ENCODE measurements around the gene IER5.

Gene IER5

DNA sequence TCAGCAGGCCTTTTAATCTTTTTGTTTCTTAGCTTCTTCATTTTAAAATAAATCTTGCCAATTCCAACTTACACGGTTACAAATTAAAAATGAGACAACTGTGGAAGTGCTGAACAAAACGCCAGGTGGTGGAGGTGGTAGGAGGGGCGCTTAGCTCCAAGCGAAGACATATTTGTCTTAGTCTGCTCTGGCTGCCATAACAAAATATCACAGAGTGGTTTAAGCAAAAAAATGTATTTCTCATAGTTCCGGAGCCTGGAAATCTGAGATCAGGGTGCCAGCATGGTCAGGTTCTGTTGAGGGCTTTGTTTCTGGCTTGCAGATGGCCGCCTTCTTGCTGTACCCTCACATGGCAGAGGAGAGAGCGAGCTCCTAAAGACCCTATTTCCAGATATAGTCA, 14.9 kb downstream of the IER5 start:
- H3K4me3 ChIP-seq (ENCODE audit: low read length) = no peak overlapping the region
- TF ChIP-seq CTCF (conservative IDR thresholded peaks at IDR 0.05; ENCODE audit: low read depth, low read length) = no peak
- no peak for DNase-seq (ENCODE audit: low read depth)

DNA sequence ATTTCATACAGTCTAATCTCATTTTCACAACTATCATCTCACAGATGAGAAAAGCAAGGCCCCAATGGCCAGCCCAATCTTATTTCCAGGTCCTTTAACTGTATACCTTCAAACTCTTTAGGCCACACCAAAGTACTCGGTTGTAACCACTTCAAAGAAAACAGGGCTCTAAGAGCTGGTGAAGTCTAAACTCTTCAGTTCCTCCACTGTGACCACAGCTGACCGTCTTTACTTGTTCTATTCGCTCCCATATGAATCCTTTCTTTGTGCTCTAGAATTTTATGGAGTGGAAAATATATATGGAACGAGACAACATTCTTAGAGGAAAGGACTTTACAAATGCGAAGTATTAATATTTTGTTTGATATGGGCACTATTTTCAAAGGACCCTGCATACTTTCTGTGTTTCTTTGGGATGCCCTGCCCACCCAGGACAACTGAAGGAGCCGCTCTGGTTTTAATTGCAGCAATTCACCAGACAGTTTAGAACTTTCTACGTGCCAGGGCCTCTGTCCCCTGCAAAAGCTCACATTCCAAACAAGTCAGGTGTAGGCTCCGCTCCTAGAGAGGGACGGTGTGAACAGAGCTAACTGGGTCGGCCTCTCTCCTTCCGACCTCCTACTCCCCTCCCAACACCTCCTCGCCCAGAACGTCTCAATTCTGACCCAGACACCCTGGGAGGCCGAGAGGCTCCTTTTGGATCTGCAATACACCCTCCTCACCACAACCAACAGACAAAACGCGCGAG, 15.7 kb downstream of the IER5 start:
- H3K4me3 ChIP-seq (ENCODE audit: low read length) = peak overlapping the region; percentile 71
- no peak for TF ChIP-seq CTCF (conservative IDR thresholded peaks at IDR 0.05; ENCODE audit: low read depth, low read length)
- no peak for DNase-seq (ENCODE audit: low read depth)

- DNase-seq (ENCODE audit: low read depth) = no peak
- no peak for TF ChIP-seq CTCF (conservative IDR thresholded peaks at IDR 0.05; ENCODE audit: low read depth, low read length)
- peak overlapping the region; percentile 71 for H3K4me3 ChIP-seq (ENCODE audit: low read length)
Observed at GRCh38 chr1:181104790-181105133, 16.3 kb downstream of the IER5 start.

DNA sequence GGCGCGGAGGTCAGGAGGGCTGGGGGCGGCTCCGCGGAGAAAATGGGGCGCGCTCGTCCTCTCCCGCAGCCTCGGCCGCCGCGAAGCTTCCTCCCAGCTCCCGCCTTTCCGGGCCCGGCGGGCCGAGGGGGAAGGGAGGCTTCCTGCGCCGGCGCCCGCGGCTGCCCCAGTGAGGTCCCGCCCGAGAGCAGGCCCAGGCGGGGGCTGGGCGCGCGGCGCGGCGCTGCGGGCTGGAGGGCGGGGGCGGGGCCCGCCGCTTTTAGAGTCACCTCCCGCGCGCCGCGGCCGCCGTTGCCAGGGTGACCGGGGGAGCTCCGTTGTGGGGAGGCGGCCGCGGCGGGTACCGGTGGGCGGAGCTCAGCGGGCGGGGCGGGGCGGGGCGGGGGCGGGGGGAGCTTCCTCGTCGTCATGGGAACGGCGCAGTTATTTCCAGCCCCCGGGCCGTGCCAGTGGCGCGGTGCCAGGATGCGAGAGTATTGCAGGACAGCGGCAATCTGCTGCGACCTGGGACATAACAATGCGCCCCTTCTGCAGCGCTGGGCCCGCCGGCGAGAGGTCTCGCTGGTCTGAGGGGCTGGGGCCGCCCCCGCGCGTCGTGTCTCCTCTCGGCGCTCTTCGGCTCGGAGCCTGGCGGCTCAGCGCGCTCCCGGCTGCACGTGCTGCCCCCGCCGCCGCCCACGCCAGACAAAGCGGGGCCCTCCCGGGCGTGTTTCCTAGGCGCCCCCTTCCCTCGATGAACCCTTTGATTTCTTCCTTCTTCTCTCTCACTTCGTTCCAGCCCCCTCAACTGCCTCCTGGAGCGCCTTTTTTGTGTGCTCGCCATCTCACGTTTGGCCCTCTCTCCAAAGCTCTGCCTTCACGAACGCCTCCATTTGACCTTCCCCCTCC, 16.9 kb downstream of the IER5 start:
- DNase-seq (ENCODE audit: low read depth) = no peak
- no peak for TF ChIP-seq CTCF (conservative IDR thresholded peaks at IDR 0.05; ENCODE audit: low read depth, low read length)
- peak overlapping the region; percentile 71 for H3K4me3 ChIP-seq (ENCODE audit: low read length)

- no peak for DNase-seq (ENCODE audit: low read depth)
- no peak for TF ChIP-seq CTCF (conservative IDR thresholded peaks at IDR 0.05; ENCODE audit: low read depth, low read length)
- peak overlapping the region; percentile 41 for H3K4me3 ChIP-seq (ENCODE audit: low read length)
Observed at GRCh38 chr1:181106022-181106312, 17.5 kb downstream of the IER5 start.

GRCh38 chr1:181106479-181106878, 18.0 kb downstream of the IER5 start:
- H3K4me3 ChIP-seq (ENCODE audit: low read length) = no peak overlapping the region
- DNase-seq (ENCODE audit: low read depth) = no peak
- TF ChIP-seq CTCF (conservative IDR thresholded peaks at IDR 0.05; ENCODE audit: low read depth, low read length) = no peak

DNA sequence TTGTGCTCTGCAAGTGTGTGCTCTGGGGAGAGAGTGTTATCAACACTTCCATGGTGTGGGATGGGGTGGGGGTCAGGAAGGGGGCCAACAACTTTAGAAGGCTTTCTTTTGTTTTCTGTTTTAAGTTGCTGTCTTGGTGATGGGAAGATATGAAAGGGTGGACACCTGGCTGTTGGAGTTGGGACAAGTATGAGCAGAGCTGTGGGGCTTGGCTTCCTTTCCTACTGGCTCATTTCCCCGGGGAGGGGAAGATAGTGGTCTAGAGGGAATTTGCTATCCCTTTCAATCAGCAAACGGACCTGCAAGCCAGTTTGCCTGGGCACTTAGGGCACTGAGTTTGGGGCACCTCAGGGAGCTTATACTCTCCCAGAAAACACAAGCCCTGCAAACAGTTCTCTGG, 19.2 kb downstream of the IER5 start:
- TF ChIP-seq CTCF (conservative IDR thresholded peaks at IDR 0.05; ENCODE audit: low read depth, low read length) = no peak
- DNase-seq (ENCODE audit: low read depth) = no peak
- no peak overlapping the region for H3K4me3 ChIP-seq (ENCODE audit: low read length)
